HAP-1 (cell line): ENCODE results near the gene SMC5.

ENCODE experiments used
- DNase-seq, 2 experiments: peaks; one replicate each; pipeline ENCODE4 v3.0.0-alpha.2; 2016 to 2020; ENCODE audit warnings: low spot score in 2 of 2
- H3K27me3 ChIP-seq: fragments of 250-450 bp; sonication (Bioruptor Pico); 2 replicates; pipeline ENCODE4 v1.5.1; 2020; ENCODE audit warnings: low read depth, mild to moderate bottlenecking, moderate library complexity
- H3K36me3 ChIP-seq: fragments of 250-450 bp; sonication (Bioruptor Pico); replicated peaks from 2 replicates; pipeline ENCODE4 v1.5.1; 2020; ENCODE audit warnings: mild to moderate bottlenecking
- H3K4me1 ChIP-seq: fragments of 250-450 bp; sonication (Bioruptor Pico); 2 replicates; pipeline ENCODE4 v1.5.1; 2020; ENCODE audit warnings: mild to moderate bottlenecking
- H3K4me3 ChIP-seq: fragments of 250-450 bp; sonication (Bioruptor Pico); 2 replicates; pipeline ENCODE4 v1.5.1; 2020; ENCODE audit warnings: mild to moderate bottlenecking, moderate library complexity
- H3K9me3 ChIP-seq: fragments of 250-450 bp; sonication (Bioruptor Pico); 2 replicates; pipeline ENCODE4 v1.5.1; 2020; ENCODE audit warnings: mild to moderate bottlenecking, moderate library complexity
- in situ Hi-C: fragments of 300-500 bp; cut with MboI; formaldehyde crosslinking; loops from 3 replicates; pipeline ENCODE4 v1.14.3; 2020; ENCODE audit warnings: low sequenced_read_pairs, inconsistent platforms, mixed read lengths

The SMC5 gene

DNA sequence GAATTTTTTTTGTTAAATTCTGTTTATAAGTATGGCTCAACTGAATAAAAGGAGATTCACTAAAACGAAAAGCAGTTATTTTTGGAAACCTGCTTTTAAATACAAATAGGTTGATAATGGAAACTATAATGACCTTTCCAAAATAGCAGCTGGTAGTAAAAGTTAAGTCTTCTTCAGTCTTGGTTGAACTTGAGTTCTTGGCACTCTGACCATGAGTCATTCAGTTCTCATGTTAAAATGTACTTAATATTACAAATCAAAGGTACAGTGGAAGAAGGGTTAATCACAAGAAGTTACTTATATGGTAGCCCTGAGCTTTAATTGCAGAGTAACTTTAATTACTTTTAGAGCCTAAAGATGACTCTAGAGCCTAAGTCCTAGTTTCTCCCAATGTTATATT is 93.6 kb downstream of the SMC5 start:
- in situ Hi-C loops = loop anchor here (25.0 kb wide), 1 partner anchor 135 kb away; no protein-coding TSS in a partner anchor

DNA sequence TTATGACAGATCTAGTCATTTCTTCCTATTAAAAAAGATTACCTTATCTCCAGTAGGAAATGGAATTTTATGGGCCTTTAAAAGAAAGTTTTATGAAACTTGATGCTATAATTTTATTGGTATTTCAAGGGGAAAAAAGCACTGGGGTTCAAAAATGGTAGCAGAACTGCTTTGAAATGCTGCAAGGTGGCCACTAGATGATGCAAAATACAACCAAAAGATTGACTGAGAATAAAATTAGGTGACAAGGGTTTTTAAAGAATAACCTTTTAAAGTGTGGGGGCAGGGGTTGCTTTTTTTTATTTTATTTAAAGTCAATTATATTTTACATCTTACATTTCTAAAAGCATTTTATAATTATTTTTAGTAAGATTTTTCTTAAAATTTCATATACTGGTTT is 94.0 kb downstream of the SMC5 start:
- Histone ChIP-seq H3K4me3 (no peak overlapping the region), H3K9me3 (no peaks in the 10 kb centered on the region), H3K36me3 (peaks cover 24% of the 10 kb centered on the region), H3K27me3 (no peaks in the 10 kb centered on the region), H3K4me1 (no peaks in the 10 kb centered on the region)
- in situ Hi-C loops = loop anchor here (25.0 kb wide), 1 partner anchor 134 kb away; no protein-coding TSS in a partner anchor
- DNase-seq = no peak

More for the DNA sequence above, 93.6 kb downstream of the SMC5 start:
- Histone ChIP-seq H3K4me1 (no peaks in the 10 kb centered on the region), H3K4me3 (no peak overlapping the region), H3K27me3 (no peaks in the 10 kb centered on the region), H3K36me3 (peaks cover 29% of the 10 kb centered on the region), H3K9me3 (no peaks in the 10 kb centered on the region)
- no peak for DNase-seq

DNA sequence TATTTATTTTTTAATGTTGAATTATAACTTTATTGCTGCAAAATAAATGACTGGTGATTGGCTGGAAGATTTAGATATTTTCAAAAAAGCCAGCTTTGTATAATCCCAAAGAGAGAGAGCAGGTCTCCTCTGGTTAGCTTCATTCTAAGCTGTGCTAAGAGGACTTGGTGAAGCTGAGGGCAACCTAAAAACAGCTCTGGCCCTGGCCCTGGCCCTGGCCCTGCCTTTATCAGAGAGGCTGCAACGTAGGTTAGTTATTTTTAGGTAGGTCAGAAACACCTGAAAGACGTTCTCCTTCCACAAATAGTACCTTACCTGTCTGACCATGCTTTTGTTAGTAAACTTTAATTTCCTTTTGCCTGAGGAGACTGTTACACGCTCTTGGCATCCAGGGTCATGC is 97.0 kb downstream of the SMC5 start:
- no peaks in the 10 kb centered on the region for H3K9me3 ChIP-seq
- H3K36me3 ChIP-seq = peaks cover 7% of the 10 kb centered on the region
- in situ Hi-C loops = loop anchor here (25.0 kb wide), 1 partner anchor 132 kb away; no protein-coding TSS in a partner anchor

GRCh38 chr9:70362952-70363351 is 104.2 kb downstream of the SMC5 start:
- no peaks in the 10 kb centered on the region for H3K9me3 ChIP-seq
- no peak overlapping the region for H3K4me3 ChIP-seq
- in situ Hi-C loops = loop anchor here (25.0 kb wide), 1 partner anchor 124 kb away; no protein-coding TSS in a partner anchor
- H3K36me3 ChIP-seq = no peaks in the 10 kb centered on the region
- no peaks in the 10 kb centered on the region for H3K27me3 ChIP-seq
- no peaks in the 10 kb centered on the region for H3K4me1 ChIP-seq
- no peak for DNase-seq

More for the DNA sequence above, 97.0 kb downstream of the SMC5 start:
- H3K4me3 ChIP-seq = no peak overlapping the region
- no peaks in the 10 kb centered on the region for H3K4me1 ChIP-seq
- DNase-seq = no peak
- no peaks in the 10 kb centered on the region for H3K27me3 ChIP-seq

- no peaks in the 10 kb centered on the region for H3K4me1 ChIP-seq
- no peak overlapping the region for H3K4me3 ChIP-seq
- in situ Hi-C loops = loop anchor here (25.0 kb wide), 1 partner anchor 124 kb away; no protein-coding TSS in a partner anchor
Measured at GRCh38 chr9:70363760-70364159, 105.0 kb downstream of the SMC5 start.

DNA sequence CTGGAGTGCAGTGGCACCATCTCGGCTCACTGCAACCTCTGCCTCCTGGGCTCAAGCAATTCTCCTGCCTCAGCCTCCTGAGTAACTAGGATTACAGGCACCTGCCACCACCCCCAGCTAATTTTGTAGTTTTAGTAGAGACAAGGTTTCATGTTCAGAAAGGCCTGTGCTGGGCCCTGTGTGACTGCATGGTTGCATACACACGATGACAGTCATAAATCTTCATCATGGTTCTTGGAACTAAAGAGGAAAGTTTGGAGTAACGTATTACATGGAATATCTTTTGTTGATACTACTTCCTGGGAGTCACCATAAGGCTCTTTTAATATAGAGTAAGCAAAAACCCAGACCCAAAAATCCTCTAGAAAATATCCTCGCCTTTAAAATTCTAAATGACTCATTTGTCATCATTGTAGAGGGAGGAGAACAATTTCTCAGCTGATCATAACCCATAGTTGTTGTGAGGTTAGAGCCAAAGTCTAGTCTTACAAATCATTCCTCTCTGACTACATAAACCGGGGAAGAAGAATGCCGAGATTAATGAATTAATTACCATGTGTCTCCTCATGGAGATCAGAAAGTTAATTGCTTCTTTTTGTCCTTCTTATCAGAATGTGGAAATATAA is 108.6 kb downstream of the SMC5 start:
- in situ Hi-C loops = loop anchor here (25.0 kb wide), 1 partner anchor 120 kb away; no protein-coding TSS in a partner anchor
- no peak overlapping the region for H3K4me3 ChIP-seq
- H3K27me3 ChIP-seq = no peaks in the 10 kb centered on the region

More at GRCh38 chr9:70363760-70364159, 105.0 kb downstream of the SMC5 start:
- Histone ChIP-seq H3K36me3 (no peaks in the 10 kb centered on the region), H3K27me3 (no peaks in the 10 kb centered on the region), H3K9me3 (no peaks in the 10 kb centered on the region)
- DNase-seq = no peak

GRCh38 chr9:70374962-70375618 is 116.3 kb downstream of the SMC5 start:
- H3K4me1 ChIP-seq = no peaks in the 10 kb centered on the region
- in situ Hi-C loops = loop anchor here (25.0 kb wide), 1 partner anchor 112 kb away; no protein-coding TSS in a partner anchor
- DNase-seq = no peak
- H3K9me3 ChIP-seq = no peaks in the 10 kb centered on the region
- H3K4me3 ChIP-seq = no peak overlapping the region
- H3K36me3 ChIP-seq = no peaks in the 10 kb centered on the region
- H3K27me3 ChIP-seq = no peaks in the 10 kb centered on the region

More for the DNA sequence above, 108.6 kb downstream of the SMC5 start:
- DNase-seq = no peak
- Histone ChIP-seq H3K4me1 (no peaks in the 10 kb centered on the region), H3K36me3 (no peaks in the 10 kb centered on the region), H3K9me3 (no peaks in the 10 kb centered on the region)

DNA sequence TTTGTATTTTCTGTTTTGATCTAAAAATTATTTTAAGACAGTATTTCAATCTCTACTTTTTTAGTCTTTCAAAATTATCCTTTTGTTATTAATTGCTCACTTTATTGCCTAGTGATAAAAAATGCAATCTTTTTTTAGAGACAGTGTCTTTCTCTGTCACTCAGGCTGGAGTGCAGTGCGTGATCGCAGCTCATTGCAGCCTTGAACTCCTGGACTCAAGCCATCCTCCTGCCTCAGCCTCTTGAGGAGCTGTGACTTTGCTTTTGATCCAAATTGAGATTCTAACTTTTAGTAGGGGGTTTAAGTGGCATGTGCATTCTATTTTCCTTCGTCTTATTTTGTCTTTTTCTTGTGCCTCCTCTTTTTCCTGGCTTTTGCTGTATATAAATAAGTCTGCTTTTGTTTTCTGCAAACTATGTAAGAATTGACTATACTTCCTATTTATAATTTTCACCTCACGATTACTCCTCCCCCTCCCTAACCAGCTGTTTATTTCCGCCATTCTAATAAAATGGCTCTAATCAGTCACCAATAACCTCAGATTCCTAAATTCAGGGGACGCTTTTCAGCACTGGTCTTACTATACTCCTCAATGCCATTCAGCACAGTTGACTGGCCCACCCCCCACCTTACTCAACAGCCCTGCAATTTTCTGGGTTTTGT is 123.4 kb downstream of the SMC5 start:
- H3K4me1 ChIP-seq = no peaks in the 10 kb centered on the region
- in situ Hi-C loops = no loop called here
- no peak for DNase-seq
- H3K36me3 ChIP-seq = peaks cover 5% of the 10 kb centered on the region
- no peak overlapping the region for H3K4me3 ChIP-seq
- H3K27me3 ChIP-seq = no peaks in the 10 kb centered on the region
- H3K9me3 ChIP-seq = no peaks in the 10 kb centered on the region

GRCh38 chr9:70382709-70383605 is 124.2 kb downstream of the SMC5 start:
- H3K9me3 ChIP-seq = no peaks in the 10 kb centered on the region
- no peaks in the 10 kb centered on the region for H3K27me3 ChIP-seq
- in situ Hi-C loops = no loop called here
- DNase-seq = no peak
- no peak overlapping the region for H3K4me3 ChIP-seq
- H3K36me3 ChIP-seq = peaks cover 5% of the 10 kb centered on the region
- no peaks in the 10 kb centered on the region for H3K4me1 ChIP-seq

GRCh38 chr9:70385426-70385825 is 126.6 kb downstream of the SMC5 start:
- in situ Hi-C loops = no loop called here

GRCh38 chr9:70387663-70388062 is 128.9 kb downstream of the SMC5 start:
- no peaks in the 10 kb centered on the region for H3K27me3 ChIP-seq
- DNase-seq = no peak
- H3K9me3 ChIP-seq = no peaks in the 10 kb centered on the region
- H3K36me3 ChIP-seq = peaks cover 5% of the 10 kb centered on the region
- H3K4me1 ChIP-seq = peaks cover under 1% of the 10 kb centered on the region; the same call in 1 of the 2 replicates
- H3K4me3 ChIP-seq = no peak overlapping the region
- in situ Hi-C loops = no loop called here

More at GRCh38 chr9:70385426-70385825, 126.6 kb downstream of the SMC5 start:
- Histone ChIP-seq H3K9me3 (no peaks in the 10 kb centered on the region), H3K4me1 (no peaks in the 10 kb centered on the region), H3K4me3 (no peak overlapping the region), H3K27me3 (no peaks in the 10 kb centered on the region), H3K36me3 (peaks cover 5% of the 10 kb centered on the region)
- DNase-seq = no peak

- in situ Hi-C loops = no loop called here
- Histone ChIP-seq H3K36me3 (peaks cover 5% of the 10 kb centered on the region), H3K4me3 (no peak overlapping the region), H3K4me1 (peaks cover 5% of the 10 kb centered on the region), H3K27me3 (no peaks in the 10 kb centered on the region), H3K9me3 (no peaks in the 10 kb centered on the region)
- no peak for DNase-seq
Measured at GRCh38 chr9:70389188-70389587, 130.4 kb downstream of the SMC5 start.
